Suprapubic skin (tissue), 4 donors: ENCODE measurements around the gene TARBP1.

ENCODE experiments used
- POLR2A ChIP-seq, 2 donors: fragments of 450-650 bp; IDR thresholded peaks; one replicate each; pipeline ENCODE4 v1.6.1; 2017; ENCODE audit warnings: antibody characterized with exemption in 2 of 2, mild to moderate bottlenecking in 2 of 2, moderate library complexity in 2 of 2
- POLR2AphosphoS5 ChIP-seq, 3 donors: sonication (generic); formaldehyde crosslinking; IDR thresholded peaks; one replicate each; pipeline ENCODE4 v1.6.1; 2017; ENCODE audit warnings: antibody characterized with exemption in 3 of 3
- TF ChIP-seq, protein P1 (sequence below), 2 donors: fragments of 200-600 bp in 1 of 2; fragments of 450-650 bp in 1 of 2; sonication (generic) in 1 of 2; IDR thresholded peaks; one replicate each; pipeline ENCODE4 v1.5.1; 2016 to 2019; ENCODE audit warnings: antibody characterized with exemption in 2 of 2, mild to moderate bottlenecking in 1 of 2, moderate library complexity in 1 of 2

DNA sequence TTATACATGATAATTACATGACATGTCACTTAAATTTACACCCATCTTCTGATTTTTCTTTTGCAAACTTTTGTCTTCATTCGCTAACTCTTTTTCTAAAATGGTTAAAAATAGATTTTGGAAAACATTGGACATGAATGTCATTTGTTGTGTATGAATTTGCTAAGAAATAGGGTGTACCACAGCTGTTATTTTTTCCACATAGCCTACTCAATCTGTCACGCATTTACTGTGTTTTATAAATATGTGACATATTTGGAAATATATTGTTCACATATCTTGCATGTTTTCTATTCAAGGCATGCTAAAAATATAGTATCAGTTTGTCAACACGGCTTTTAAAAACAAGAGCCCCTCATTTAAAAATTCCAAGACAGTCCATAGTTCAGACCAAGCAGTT is 47.9 kb upstream of the TARBP1 start:
- TF ChIP-seq POLR2AphosphoS5 (IDR thresholded peaks at IDR 0.05) (no peak), POLR2A (IDR thresholded peaks at IDR 0.05) (no peak)
- TF ChIP-seq, protein P1, sequence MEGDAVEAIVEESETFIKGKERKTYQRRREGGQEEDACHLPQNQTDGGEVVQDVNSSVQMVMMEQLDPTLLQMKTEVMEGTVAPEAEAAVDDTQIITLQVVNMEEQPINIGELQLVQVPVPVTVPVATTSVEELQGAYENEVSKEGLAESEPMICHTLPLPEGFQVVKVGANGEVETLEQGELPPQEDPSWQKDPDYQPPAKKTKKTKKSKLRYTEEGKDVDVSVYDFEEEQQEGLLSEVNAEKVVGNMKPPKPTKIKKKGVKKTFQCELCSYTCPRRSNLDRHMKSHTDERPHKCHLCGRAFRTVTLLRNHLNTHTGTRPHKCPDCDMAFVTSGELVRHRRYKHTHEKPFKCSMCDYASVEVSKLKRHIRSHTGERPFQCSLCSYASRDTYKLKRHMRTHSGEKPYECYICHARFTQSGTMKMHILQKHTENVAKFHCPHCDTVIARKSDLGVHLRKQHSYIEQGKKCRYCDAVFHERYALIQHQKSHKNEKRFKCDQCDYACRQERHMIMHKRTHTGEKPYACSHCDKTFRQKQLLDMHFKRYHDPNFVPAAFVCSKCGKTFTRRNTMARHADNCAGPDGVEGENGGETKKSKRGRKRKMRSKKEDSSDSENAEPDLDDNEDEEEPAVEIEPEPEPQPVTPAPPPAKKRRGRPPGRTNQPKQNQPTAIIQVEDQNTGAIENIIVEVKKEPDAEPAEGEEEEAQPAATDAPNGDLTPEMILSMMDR (IDR thresholded peaks at IDR 0.05): no peak
